HEK293T (cell line): ENCODE measurements around the gene ANXA2.

ENCODE experiments used
- ARNT ChIP-seq: fragments of 450-650 bp; IDR thresholded peaks from 2 replicates; pipeline ENCODE4 v1.6.1; 2017; ENCODE audit warnings: mild to moderate bottlenecking
- BHLHE40 ChIP-seq: fragments of 450-650 bp; IDR thresholded peaks from 2 replicates; pipeline ENCODE4 v1.6.1; 2016; ENCODE audit warnings: mild to moderate bottlenecking, moderate library complexity, borderline replicate concordance
- ELF4 ChIP-seq: fragments of 450-650 bp; IDR thresholded peaks from 2 replicates; pipeline ENCODE4 v1.6.1; 2017; ENCODE audit warnings: antibody characterized with exemption
- FOXA1 ChIP-seq: fragments of 450-650 bp; IDR thresholded peaks from 2 replicates; pipeline ENCODE4 v1.6.1; 2016; ENCODE audit warnings: mild to moderate bottlenecking
- FOXK2 ChIP-seq: fragments of 450-650 bp; IDR thresholded peaks from 2 replicates; pipeline ENCODE4 v1.6.1; 2016; ENCODE audit warnings: mild to moderate bottlenecking
- FOXM1 ChIP-seq: fragments of 450-650 bp; IDR thresholded peaks from 2 replicates; pipeline ENCODE4 v1.6.1; 2017; ENCODE audit warnings: mild to moderate bottlenecking, borderline replicate concordance
- HDGF ChIP-seq: fragments of 450-650 bp; IDR thresholded peaks from 2 replicates; pipeline ENCODE4 v1.6.1; 2017; ENCODE audit warnings: antibody characterized with exemption, borderline replicate concordance
- NFRKB ChIP-seq: fragments of 450-650 bp; IDR thresholded peaks from 2 replicates; pipeline ENCODE4 v1.6.1; 2016; ENCODE audit warnings: mild to moderate bottlenecking, moderate library complexity
- SP1 ChIP-seq: fragments of 450-650 bp; IDR thresholded peaks from 2 replicates; pipeline ENCODE4 v1.6.1; 2017
- SUZ12 ChIP-seq: fragments of 450-650 bp; IDR thresholded peaks from 2 replicates; pipeline ENCODE4 v1.6.1; 2016; ENCODE audit warnings: mild to moderate bottlenecking
- ZNF384 ChIP-seq: fragments of 450-650 bp; IDR thresholded peaks from 2 replicates; pipeline ENCODE4 v1.6.1; 2016
- TF ChIP-seq, protein P1 (sequence below): fragments of 450-650 bp; IDR thresholded peaks from 2 replicates; pipeline ENCODE4 v1.6.1; 2016

DNA sequence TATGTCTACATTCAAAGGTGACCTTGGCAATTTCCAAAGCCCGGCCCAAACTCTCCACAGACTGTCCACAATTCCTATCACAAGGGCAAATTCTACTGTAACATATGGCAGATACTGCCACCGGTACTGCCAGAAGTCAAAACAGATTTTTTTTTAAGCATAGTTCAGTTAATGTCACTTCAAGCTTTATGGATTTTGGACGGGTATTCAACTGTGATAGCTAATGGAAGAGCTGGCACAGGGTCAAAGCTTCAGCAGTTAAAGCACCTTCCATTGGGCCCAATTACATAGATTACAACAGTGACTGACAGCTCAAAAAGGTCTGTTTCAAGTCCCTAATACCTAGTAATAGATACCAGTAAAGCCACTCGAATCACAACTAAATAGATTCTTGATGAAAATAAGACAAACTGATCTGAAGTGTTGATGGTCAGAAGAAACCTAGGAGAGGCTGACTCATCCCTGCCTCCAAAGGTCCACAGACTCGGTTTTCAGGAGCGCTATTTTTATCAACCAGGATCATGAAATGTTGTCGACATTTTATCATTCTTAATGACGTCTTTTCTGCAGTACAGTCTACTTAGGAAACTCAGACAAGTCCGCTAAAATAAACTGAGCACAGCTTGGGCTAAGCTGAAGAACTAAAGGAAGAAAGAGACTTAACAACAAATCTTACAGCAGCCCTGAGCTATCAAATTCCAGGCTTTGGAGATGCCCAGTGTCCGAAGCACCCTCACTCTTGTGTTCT, 38.7 kb downstream of the ANXA2 start:
- no peak for TF ChIP-seq BHLHE40
- no peak for TF ChIP-seq FOXM1
- TF ChIP-seq NFRKB, result no peak
- TF ChIP-seq HDGF, result no peak
- no peak for TF ChIP-seq ZNF384
- TF ChIP-seq, protein P1, sequence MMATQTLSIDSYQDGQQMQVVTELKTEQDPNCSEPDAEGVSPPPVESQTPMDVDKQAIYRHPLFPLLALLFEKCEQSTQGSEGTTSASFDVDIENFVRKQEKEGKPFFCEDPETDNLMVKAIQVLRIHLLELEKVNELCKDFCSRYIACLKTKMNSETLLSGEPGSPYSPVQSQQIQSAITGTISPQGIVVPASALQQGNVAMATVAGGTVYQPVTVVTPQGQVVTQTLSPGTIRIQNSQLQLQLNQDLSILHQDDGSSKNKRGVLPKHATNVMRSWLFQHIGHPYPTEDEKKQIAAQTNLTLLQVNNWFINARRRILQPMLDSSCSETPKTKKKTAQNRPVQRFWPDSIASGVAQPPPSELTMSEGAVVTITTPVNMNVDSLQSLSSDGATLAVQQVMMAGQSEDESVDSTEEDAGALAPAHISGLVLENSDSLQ, result no peak
- TF ChIP-seq SUZ12, result no peak
- no peak for TF ChIP-seq ELF4
- no peak for TF ChIP-seq FOXA1
- TF ChIP-seq FOXK2, result no peak
- no peak for TF ChIP-seq SP1
- no peak for TF ChIP-seq ARNT
